T-helper 2 cell treated with Interferon-gamma antibody and Interleukin-4, amounts not matched to agents 100 ng/mL and 5 ng/mL, for 36 hours (primary cell): Measurements from ENCODE around the gene STH. TPM values are rescaled to one million over a fixed set of nuclear protein-coding genes. Genes with fewer than 3 reads are reported as not detected.

Source experiments
- intact Hi-C: fragments of 100-400 bp; cut with micrococcal nuclease; formaldehyde crosslinking; loops from one replicate; pipeline ENCODE4 v1.15.1; 2023
- total RNA-seq: library from RNA; stranded (reverse); gene quantifications from 2 replicates; pipeline ENCODE4 v1.2.3, GENCODE V29; 2022

STH gene
- total RNA-seq, 1 donor from 2014 or later: not detected

- intact Hi-C loops: no loop called here
Measured at GRCh38 chr17:45967378-45967777, 31.7 kb upstream of the STH start.

- intact Hi-C loops: no loop called here
Measured at GRCh38 chr17:45968732-45969131, 30.3 kb upstream of the STH start.

- intact Hi-C loops: no loop called here
Measured at GRCh38 chr17:45969726-45970125, 29.3 kb upstream of the STH start.

GRCh38 chr17:45970659-45971058 lies 28.4 kb upstream of the STH start:
- intact Hi-C loops: no loop called here

DNA sequence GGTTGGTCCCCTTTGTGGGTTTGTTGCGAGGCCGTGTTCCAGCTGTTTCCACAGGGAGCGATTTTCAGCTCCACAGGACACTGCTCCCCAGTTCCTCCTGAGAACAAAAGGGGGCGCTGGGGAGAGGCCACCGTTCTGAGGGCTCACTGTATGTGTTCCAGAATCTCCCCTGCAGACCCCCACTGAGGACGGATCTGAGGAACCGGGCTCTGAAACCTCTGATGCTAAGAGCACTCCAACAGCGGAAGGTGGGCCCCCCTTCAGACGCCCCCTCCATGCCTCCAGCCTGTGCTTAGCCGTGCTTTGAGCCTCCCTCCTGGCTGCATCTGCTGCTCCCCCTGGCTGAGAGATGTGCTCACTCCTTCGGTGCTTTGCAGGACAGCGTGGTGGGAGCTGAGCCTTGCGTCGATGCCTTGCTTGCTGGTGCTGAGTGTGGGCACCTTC lies 27.3 kb upstream of the STH start:
- intact Hi-C loops: no loop called here

DNA sequence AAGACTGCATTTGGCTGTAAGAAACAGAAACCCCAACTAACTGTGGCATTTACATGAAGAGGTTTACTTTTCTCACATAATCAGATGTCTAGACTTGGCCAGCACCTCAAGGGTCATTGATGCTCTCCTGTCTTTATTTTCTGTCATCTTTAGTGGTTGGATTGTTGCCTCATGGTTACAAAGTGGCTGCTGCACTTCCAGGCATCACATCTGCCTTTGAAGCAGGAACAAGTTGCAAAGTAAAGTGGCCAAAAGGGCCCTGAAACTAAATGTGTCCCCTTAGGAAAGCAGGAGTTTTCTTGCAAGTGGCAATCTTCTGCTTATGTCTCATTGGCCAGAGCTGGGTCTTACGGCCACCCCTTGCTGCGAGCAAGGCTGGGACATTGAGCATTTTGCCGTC lies 26.5 kb upstream of the STH start:
- intact Hi-C loops: no loop called here

GRCh38 chr17:45973099-45973780 lies 25.8 kb upstream of the STH start:
- intact Hi-C loops: no loop called here

DNA sequence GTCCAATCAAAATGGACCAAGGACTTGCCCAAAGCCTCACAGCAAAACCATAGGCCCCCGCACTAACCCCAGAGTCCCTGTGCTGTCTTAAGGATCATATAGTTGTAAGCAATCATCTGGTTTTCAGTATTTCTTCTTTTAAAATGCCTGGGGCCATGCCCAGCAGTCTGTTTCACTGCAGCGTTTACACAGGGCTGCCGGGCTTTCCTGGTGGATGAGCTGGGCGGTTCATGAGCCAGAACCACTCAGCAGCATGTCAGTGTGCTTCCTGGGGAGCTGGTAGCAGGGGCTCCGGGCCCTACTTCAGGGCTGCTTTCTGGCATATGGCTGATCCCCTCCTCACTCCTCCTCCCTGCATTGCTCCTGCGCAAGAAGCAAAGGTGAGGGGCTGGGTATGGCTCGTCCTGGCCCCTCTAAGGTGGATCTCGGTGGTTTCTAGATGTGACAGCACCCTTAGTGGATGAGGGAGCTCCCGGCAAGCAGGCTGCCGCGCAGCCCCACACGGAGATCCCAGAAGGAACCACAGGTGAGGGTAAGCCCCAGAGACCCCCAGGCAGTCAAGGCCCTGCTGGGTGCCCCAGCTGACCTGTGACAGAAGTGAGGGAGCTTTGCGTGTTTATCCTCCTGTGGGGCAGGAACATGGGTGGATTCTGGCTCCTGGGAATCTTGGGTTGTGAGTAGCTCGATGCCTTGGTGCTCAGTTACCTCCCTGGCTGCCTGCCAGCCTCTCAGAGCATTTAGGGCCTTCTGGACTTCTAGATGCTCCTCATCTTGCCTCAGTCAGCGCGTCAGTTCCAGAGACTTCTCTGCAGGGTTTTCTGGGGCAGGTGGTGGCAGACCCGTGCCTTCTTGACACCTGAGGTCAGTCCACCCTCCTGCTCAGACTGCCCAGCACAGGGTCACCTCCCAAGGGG lies 24.8 kb upstream of the STH start:
- intact Hi-C loops: no loop called here

DNA sequence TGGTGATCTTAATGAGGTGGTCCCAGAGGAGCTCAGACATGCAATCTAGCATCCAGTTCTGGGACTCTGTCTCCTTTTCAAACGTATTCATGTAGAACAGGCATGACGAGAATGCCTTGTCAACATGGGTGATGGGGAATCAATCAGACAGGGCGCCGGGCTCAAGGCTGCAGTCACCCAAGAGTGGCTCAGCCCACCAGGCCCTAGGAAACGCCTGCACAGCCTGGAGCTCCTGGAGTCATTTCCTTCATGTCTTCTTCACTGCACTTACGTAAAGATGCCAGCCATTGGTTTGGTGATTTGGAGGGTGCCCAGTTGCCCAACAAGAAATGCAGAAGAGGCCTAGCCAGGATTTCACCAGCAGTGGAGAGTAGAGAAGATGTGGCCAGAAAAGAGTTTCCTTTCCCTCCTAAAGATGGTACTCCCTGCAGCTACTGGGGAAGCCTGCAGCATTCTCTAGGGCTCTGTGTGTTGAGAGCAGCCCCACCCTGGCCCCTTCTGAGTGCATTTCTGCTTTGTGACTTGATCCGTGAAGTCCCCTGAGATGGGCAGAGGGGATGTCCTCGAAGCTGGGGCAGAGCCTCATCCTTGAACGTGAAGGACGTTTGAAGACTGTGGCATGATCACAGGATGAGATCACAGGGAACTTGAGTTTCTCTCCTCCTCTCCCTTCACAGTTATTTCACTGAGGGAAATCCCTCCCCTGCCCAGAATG lies 24.0 kb upstream of the STH start:
- intact Hi-C loops: no loop called here

DNA sequence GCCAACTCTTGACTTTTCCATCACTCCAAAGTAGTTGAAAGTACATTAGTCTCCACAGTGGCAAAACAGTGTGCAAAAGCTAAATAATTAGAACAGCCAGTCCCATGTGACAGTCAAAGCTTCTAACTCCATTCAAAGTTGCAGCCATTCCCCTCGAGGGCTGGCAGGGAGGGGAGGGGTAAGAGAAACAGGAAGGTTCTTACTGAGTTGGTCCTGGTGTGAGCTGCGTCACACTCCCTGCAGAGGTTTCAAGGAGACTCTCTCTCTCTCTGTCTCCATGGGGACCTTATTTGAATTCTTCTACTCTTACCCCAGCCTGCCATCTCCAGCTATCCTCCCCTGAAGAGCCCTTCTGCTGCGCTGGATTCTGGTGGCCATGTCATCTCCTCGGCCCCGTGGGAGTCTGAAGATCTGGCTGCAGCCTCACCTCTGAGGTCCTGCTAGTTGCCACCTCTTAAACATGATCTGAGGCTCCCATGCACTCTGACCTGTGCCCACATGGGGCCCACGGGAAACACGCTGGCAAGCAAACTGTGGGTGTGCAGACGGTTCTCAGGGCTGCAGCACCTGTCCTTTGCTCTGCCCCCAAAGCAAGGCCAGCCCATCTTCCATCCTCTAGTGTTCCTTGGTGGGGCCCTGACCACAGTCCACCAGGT lies 23.3 kb upstream of the STH start:
- intact Hi-C loops: no loop called here

- intact Hi-C loops: no loop called here
Measured at GRCh38 chr17:45976391-45976754, 22.7 kb upstream of the STH start.

- intact Hi-C loops: no loop called here
Measured at GRCh38 chr17:45976755-45977505, 22.1 kb upstream of the STH start.

DNA sequence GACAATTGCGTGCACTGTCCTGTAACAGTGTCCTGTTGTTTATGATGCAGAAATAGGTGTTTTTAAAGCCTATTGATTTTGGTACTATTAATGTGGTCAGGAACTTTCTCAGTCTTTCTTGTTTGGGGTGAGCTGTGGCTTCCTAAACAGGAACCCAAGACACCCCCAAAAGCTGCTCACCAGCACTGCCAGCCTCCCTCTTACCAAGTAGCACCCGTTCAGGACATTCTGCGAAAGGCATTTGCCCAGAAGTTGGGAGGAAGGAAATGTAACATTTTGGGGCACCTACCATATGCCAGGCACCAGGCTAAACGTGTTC lies 21.6 kb upstream of the STH start:
- intact Hi-C loops: no loop called here

- intact Hi-C loops: no loop called here
Measured at GRCh38 chr17:45977976-45978626, 20.9 kb upstream of the STH start.

DNA sequence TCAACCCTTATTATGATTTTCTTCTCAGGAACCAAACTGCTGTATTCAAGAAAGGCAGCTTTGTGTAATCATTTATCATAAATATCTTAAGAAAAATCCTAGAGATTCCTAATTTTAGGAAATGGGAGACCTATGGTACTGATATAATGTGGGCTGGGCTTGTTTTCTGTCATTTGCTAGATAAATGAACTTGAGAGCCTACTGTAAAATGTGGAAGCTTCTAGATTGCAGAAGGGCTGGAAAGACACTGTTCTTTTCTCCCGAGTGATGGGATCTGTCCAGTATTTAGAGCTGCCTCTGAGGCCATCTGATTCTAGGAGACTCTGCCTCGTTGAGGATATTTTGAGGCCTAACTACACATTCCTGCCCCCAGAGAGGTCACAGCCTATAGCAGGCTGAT lies 19.9 kb upstream of the STH start:
- intact Hi-C loops: no loop called here

DNA sequence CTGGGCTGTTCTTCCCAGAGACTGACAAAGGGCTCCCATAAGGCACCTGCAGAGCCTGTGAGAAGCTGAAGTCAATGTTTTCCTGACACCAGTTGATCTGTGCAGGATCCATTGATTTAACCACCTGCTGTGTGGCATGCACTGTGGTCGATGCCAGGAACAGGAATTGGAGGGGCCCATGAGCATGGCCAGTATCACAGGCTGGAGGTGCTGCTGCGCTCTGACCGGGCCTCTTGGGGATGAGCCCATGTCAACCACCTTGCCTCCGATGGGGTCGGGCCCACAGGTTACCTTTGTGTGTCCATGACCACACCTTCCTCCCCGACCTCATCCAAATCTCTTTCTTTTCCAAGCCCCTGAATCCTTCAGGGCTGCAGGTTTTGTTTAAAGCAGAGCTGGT lies 18.2 kb upstream of the STH start:
- intact Hi-C loops: no loop called here

DNA sequence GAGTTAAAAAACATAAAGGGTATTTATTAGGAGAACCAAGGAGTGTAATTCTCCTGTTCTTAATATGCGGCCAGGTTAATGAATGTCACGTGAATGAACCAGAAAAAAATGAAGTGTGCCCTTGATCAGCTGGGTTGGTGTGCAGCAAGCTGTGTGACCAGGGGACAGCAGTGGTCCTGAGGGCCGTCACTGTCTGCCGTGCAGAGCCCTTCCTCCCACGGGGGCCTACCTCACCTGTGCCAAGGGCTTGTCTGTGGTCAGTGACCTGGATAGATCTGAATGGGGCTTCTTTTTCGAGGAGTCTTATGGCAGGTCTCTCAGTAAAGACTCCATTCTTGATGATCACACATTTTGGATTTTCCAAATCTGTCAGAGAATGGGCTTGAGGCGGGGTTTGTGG lies 17.7 kb upstream of the STH start:
- intact Hi-C loops: no loop called here

- intact Hi-C loops: no loop called here
Measured at GRCh38 chr17:45982791-45983613, 16.0 kb upstream of the STH start.

DNA sequence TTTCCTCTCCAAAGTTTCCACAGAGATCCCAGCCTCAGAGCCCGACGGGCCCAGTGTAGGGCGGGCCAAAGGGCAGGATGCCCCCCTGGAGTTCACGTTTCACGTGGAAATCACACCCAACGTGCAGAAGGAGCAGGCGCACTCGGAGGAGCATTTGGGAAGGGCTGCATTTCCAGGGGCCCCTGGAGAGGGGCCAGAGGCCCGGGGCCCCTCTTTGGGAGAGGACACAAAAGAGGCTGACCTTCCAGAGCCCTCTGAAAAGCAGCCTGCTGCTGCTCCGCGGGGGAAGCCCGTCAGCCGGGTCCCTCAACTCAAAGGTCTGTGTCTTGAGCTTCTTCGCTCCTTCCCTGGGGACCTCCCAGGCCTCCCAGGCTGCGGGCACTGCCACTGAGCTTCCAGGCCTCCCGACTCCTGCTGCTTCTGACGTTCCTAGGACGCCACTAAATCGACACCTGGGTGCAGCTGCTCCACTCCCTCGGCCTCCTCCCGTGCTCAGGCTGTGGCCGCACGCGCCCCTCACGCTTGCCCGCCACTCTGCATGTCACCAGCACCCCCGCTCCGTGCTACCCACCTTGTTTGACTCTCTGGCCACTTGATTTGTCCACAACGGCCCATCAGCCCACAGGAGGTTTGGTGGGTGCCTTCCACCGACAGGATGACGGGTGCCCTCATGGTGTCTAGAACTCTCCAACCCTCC lies 15.3 kb upstream of the STH start:
- intact Hi-C loops: no loop called here
